Spleen (tissue), 7 donors: ENCODE data around the gene GAB1.

Experiments
- CTCF ChIP-seq, 11 experiments: fragments of 200-600 bp in 7 of 11; fragments of 450-650 bp in 4 of 11; sonication (generic) in 4 of 11; IDR thresholded peaks in 8 of 11; conservative IDR thresholded peaks in 3 of 11; 1 replicate in 7 of 11; 2 replicates in 4 of 11; pipeline versions ENCODE4 v1.4.0 to v1.8.0; 2016 to 2021; ENCODE audit warnings: antibody characterized with exemption in 11 of 11, inconsistent platforms in 4 of 11, mild to moderate bottlenecking in 1 of 11
- POLR2A ChIP-seq, 3 donors: fragments of 450-650 bp; IDR thresholded peaks; one replicate each; pipeline ENCODE4 v1.5.1; 2017; ENCODE audit warnings: antibody characterized with exemption in 3 of 3, mild to moderate bottlenecking in 1 of 3
- donor health status: DM: no; HTN: no; CAD: no; lungs with moderate emphysema.
- donor health status: DM: no; HTN: no; CAD: no.
- donor health status: DM: no; HTN: no; CAD: no.

DNA sequence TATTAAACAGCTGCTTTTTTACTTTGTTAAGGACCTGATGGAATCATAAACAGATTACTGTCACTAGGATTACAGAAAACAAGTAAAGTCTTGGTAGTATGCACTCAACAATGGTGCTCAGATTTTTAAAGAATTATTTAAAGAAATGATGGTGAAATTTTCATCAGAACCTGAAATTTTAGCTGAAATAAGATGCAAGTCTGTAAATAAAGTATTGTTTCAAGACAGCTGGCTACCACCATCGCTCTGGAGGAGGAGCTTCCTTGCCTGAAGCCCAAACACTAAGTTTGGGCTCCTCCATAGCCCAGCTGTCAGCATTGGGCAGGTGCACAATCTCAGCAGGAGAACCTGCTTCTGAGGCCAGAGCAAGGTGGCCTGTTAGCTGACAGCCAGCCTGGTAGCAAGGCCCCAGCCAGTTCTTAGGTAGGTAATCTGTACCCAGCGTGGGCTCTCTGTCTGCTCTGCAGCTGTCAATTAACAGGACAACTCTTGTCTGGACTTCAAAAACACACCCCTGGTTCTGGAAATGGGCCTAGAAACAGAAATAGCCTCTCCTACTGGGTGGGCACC lies 4.6 kb downstream of the GAB1 start:
- TF ChIP-seq CTCF (IDR thresholded peaks at IDR 0.05 in 8 of 11, conservative IDR thresholded peaks at IDR 0.05 in 3 of 11), result no peak
- no peak for TF ChIP-seq POLR2A (IDR thresholded peaks at IDR 0.05)
